NK-92 treated with Interleukin-12 subunit alpha and Interleukin-12 subunit beta, amount 100 ng/mL, for 24 hours (cell line): ENCODE measurements around the gene CCDC92.
"Not testable (repeated sequence)": the region's sequence is repeated elsewhere in the genome, so short reads cannot be mapped to it uniquely, and the experiment has no call there.

Experiments used
- DNase-seq: peaks from one replicate; lab custom pipeline; 2025; lab: John Stamatoyannopoulos, UW

CCDC92 gene

GRCh38 chr12:123936471-123936870, 36.2 kb downstream of the CCDC92 start:
- no peak for DNase-seq

- DNase-seq: no peak
These were observed 36.7 kb downstream of the CCDC92 start for GRCh38 chr12:123935956-123936355.

- DNase-seq: peak; percentile 14
These were observed 37.8 kb downstream of the CCDC92 start for GRCh38 chr12:123934829-123935228.

GRCh38 chr12:123934016-123934620, 38.5 kb downstream of the CCDC92 start:
- DNase-seq: no peak

GRCh38 chr12:123933214-123933613, 39.4 kb downstream of the CCDC92 start:
- no peak for DNase-seq

- no peak for DNase-seq
These were observed 40.8 kb downstream of the CCDC92 start for GRCh38 chr12:123931686-123932321.

- no peak for DNase-seq
These were observed 42.6 kb downstream of the CCDC92 start for GRCh38 chr12:123929946-123930583.

- DNase-seq: no peak
These were observed 43.7 kb downstream of the CCDC92 start for GRCh38 chr12:123928897-123929296.

GRCh38 chr12:123928274-123928865, 44.3 kb downstream of the CCDC92 start:
- DNase-seq: no peak

- DNase-seq: no peak
These were observed 48.1 kb downstream of the CCDC92 start for GRCh38 chr12:123924539-123924938.

- DNase-seq: no peak
These were observed 48.7 kb downstream of the CCDC92 start for GRCh38 chr12:123923927-123924326.

- DNase-seq: no peak
These were observed 49.6 kb downstream of the CCDC92 start for GRCh38 chr12:123923038-123923437.

GRCh38 chr12:123919980-123920360, 52.7 kb downstream of the CCDC92 start:
- no peak for DNase-seq

- DNase-seq: no peak
These were observed 55.2 kb downstream of the CCDC92 start for GRCh38 chr12:123917337-123917850.

- peak; percentile 84 for DNase-seq
These were observed 55.9 kb downstream of the CCDC92 start for GRCh38 chr12:123916729-123917128.

GRCh38 chr12:123914726-123915333, 57.8 kb downstream of the CCDC92 start:
- DNase-seq: no peak

- no peak for DNase-seq
These were observed 59.9 kb downstream of the CCDC92 start for GRCh38 chr12:123912415-123913380.

- DNase-seq: not testable (repeated sequence)
These were observed 60.8 kb downstream of the CCDC92 start for GRCh38 chr12:123911672-123912409.

GRCh38 chr12:123910761-123911193, 61.9 kb downstream of the CCDC92 start:
- DNase-seq: no peak

GRCh38 chr12:123910057-123910456, 62.6 kb downstream of the CCDC92 start:
- DNase-seq: no peak
